HepG2 (cell line): Measurements from ENCODE around the gene TANGO6. TPM values are rescaled to one million over a fixed set of nuclear protein-coding genes. Genes with fewer than 3 reads are reported as not detected.

Experiments used
- ATAC-seq: fragments of 200-7000 bp; cut with Tn5 transposase; 3 replicates; pipeline ENCODE4 v1.9.1; 2020; ENCODE audit warnings: mild to moderate bottlenecking, moderate library complexity
- BruUV-seq: library from RNA; stranded (reverse); fragments of 400-500 nt; replicated peaks from 2 replicates; lab custom pipeline; 2021; lab: Mats Ljungman, UMichigan
- CTCF ChIA-PET: fragments of 300-600 bp; formaldehyde crosslinking; extraction: SDS; loops from one replicate; lab custom pipeline; 2021; ENCODE audit warnings: low total read pairs, inconsistent platforms, low intra/inter-chr PET ratio; lab: Yijun Ruan, JAX
- POLR2A ChIA-PET: fragments of 350-600 bp; sonication (Branson Sonifier 250); formaldehyde crosslinking; loops from one replicate; lab custom pipeline; 2020; ENCODE audit warnings: antibody characterized with exemption, inconsistent platforms; lab: Yijun Ruan, JAX
- DNase-seq: peaks from one replicate; pipeline ENCODE4 v3.0.0-alpha.2; 2015; ENCODE audit warnings: low spot score
- FAIRE-seq: peaks from 3 replicates; lab custom pipeline; 2011; peaks lifted over from hg19 to GRCh38; lab: Jason Lieb, UNC
- H2AFZ ChIP-seq: one replicate; pipeline ENCODE4 v1.6.1; 2011; ENCODE audit warnings: low read length, inconsistent platforms
- H3K27ac ChIP-seq: fragments of 300-600 bp; 3 replicates; pipeline ENCODE4 v1.8.0; 2011; ENCODE audit warnings: mixed run types, mild to moderate bottlenecking, mixed read lengths, low read length, inconsistent platforms; ENCODE audit not compliant: insufficient read depth; ENCODE audit errors: extremely low read length
- H3K27me3 ChIP-seq, 2 experiments: fragments of 200-600 bp in 1 of 2; 2 replicates in 1 of 2; 3 replicates in 1 of 2; pipeline versions ENCODE4 v1.6.0 to v1.8.0; 2011; ENCODE audit warnings: low read length in 2 of 2, mild to moderate bottlenecking in 2 of 2, moderate library complexity in 2 of 2, inconsistent platforms in 1 of 2; ENCODE audit not compliant: insufficient read depth in 2 of 2, control insufficient read depth in 1 of 2
- H3K36me3 ChIP-seq, 2 experiments: fragments of 200-600 bp in 1 of 2; replicated peaks in 1 of 2; 2 replicates in 1 of 2; 3 replicates in 1 of 2; pipeline versions ENCODE4 v1.5.1 to v1.8.0; 2011; ENCODE audit warnings: low read length in 2 of 2, inconsistent platforms in 1 of 2; ENCODE audit not compliant: insufficient read depth in 2 of 2, control insufficient read depth in 1 of 2
- H3K4me1 ChIP-seq: 2 replicates; pipeline ENCODE4 v1.5.1; 2012; ENCODE audit warnings: low read length, inconsistent platforms; ENCODE audit not compliant: insufficient read depth
- H3K4me2 ChIP-seq: 2 replicates; pipeline ENCODE4 v1.6.0; 2011; ENCODE audit warnings: low read depth, low read length, inconsistent platforms
- H3K4me3 ChIP-seq, 3 experiments: fragments of 200-600 bp in 1 of 3; sonication (generic), shearing (Covaris generic) in 1 of 3; replicated peaks in 1 of 3; 2 replicates each; pipeline ENCODE4 v1.5.1; 2011 to 2016; ENCODE audit warnings: low read length in 3 of 3, inconsistent platforms in 2 of 3, low read depth in 2 of 3, mild to moderate bottlenecking in 2 of 3, control low read depth in 1 of 3, mixed read lengths in 1 of 3; ENCODE audit not compliant: insufficient read depth in 1 of 3
- H3K79me2 ChIP-seq: one replicate; pipeline ENCODE4 v1.6.1; 2011; ENCODE audit warnings: low read length, inconsistent platforms; ENCODE audit not compliant: insufficient read depth
- H3K9ac ChIP-seq: 2 replicates; pipeline ENCODE4 v1.6.0; 2011; ENCODE audit warnings: mild to moderate bottlenecking, low read depth, low read length, inconsistent platforms; ENCODE audit not compliant: insufficient read depth
- H3K9me3 ChIP-seq: 2 replicates; pipeline ENCODE4 v1.5.1; 2012; ENCODE audit warnings: mild to moderate bottlenecking, low read length
- H4K20me1 ChIP-seq: 2 replicates; pipeline ENCODE4 v1.6.0; 2011; ENCODE audit warnings: inconsistent platforms, mild to moderate bottlenecking, low read length, moderate library complexity; ENCODE audit not compliant: insufficient read depth
- HNF4A ChIP-seq: sonication (generic); formaldehyde crosslinking; IDR thresholded peaks from 2 replicates; pipeline ENCODE4 v1.4.0; 2020; ENCODE audit warnings: missing genetic modification reagents
- NFE2L2 ChIP-seq: fragments of 150-350 bp; IDR thresholded peaks from 2 replicates; pipeline ENCODE4 v1.6.1; 2014; ENCODE audit warnings: low read length
- PHB2 ChIP-seq: fragments of 450-650 bp; IDR thresholded peaks from 2 replicates; pipeline ENCODE4 v1.6.1; 2018; ENCODE audit not compliant: partially characterized antibody
- RFX3 ChIP-seq: IDR thresholded peaks from 2 replicates; pipeline ENCODE4 v1.6.1; 2016; ENCODE audit warnings: missing biosample characterization, missing genetic modification reagents
- SALL1 ChIP-seq: sonication (generic); formaldehyde crosslinking; IDR thresholded peaks from 2 replicates; pipeline ENCODE4 v1.8.0; 2022; ENCODE audit warnings: mild to moderate bottlenecking, missing genetic modification reagents
- SMARCE1 ChIP-seq: fragments of 450-650 bp; IDR thresholded peaks from 2 replicates; pipeline ENCODE4 v1.6.1; 2017; ENCODE audit warnings: borderline replicate concordance
- ZBTB38 ChIP-seq: sonication (generic); formaldehyde crosslinking; IDR thresholded peaks from 2 replicates; pipeline ENCODE4 v1.5.1; 2020; ENCODE audit warnings: mild to moderate bottlenecking, missing genetic modification reagents
- ZFP36 ChIP-seq: fragments of 150-350 bp; IDR thresholded peaks from 2 replicates; pipeline ENCODE4 v1.6.1; 2018; ENCODE audit warnings: borderline replicate concordance, low read length, low read depth; ENCODE audit not compliant: partially characterized antibody
- ZFP82 ChIP-seq: sonication (generic); formaldehyde crosslinking; IDR thresholded peaks from 2 replicates; pipeline ENCODE4 v1.5.1; 2020; ENCODE audit warnings: mild to moderate bottlenecking, missing genetic modification reagents, borderline replicate concordance
- ZMYM4 ChIP-seq: sonication (generic); formaldehyde crosslinking; IDR thresholded peaks from 2 replicates; pipeline ENCODE4 v1.8.1; 2023; ENCODE audit warnings: mild to moderate bottlenecking, missing genetic modification reagents
- ZNF225 ChIP-seq: sonication (generic); formaldehyde crosslinking; IDR thresholded peaks from 2 replicates; pipeline ENCODE4 v1.4.0; 2020; ENCODE audit warnings: mild to moderate bottlenecking, missing genetic modification reagents
- ZNF292 ChIP-seq: sonication (generic); formaldehyde crosslinking; IDR thresholded peaks from 2 replicates; pipeline ENCODE4 v1.8.1; 2022; ENCODE audit warnings: mild to moderate bottlenecking, low read depth, missing genetic modification reagents, borderline replicate concordance
- ZNF660 ChIP-seq: sonication (generic); formaldehyde crosslinking; IDR thresholded peaks from 2 replicates; pipeline ENCODE4 v1.5.1; 2020; ENCODE audit warnings: mild to moderate bottlenecking, low read depth, missing genetic modification reagents, borderline replicate concordance
- ZNF687 ChIP-seq: sonication (generic); formaldehyde crosslinking; IDR thresholded peaks from 2 replicates; pipeline ENCODE4 v1.5.1; 2020; ENCODE audit warnings: mild to moderate bottlenecking, missing genetic modification reagents, moderate library complexity
- ZNF7 ChIP-seq: IDR thresholded peaks from 2 replicates; pipeline ENCODE4 v1.6.1; 2016; ENCODE audit warnings: missing biosample characterization, missing genetic modification reagents
- WGBS: methylation state at CpG from one replicate; pipeline ENCODE4 v1.1.6; 2017; ENCODE audit warnings: low lambda C conversion rate; 5-methylcytosine and 5-hydroxymethylcytosine counted together
- in situ Hi-C: cut with HindIII; loops from 2 replicates; pipeline ENCODE4 v1.10.0; 2017; ENCODE audit warnings: low pct_unique_long_range_greater_than_20kb; ENCODE audit not compliant: extremely low pct_ligation_motif_present
- intact Hi-C: fragments of 100-400 bp; cut with micrococcal nuclease; formaldehyde crosslinking; loops from one replicate; pipeline ENCODE4 v1.10.0; 2022; ENCODE audit not compliant: unreplicated experiment
- polyA plus RNA-seq, 8 experiments: library from polyadenylated mRNA; depleted of rRNA in 3 of 8; stranded (reverse) in 7 of 8; unstranded in 1 of 8; fragments of >200 nt; fragmentation: Illumina TruSeq in 4 of 8; extraction: Trizol in 4 of 8; gene quantifications; 2 replicates each; pipeline versions ENCODE4 v1.2.1 to v1.2.3, GENCODE V29; 2011 to 2016; ENCODE audit warnings: low read depth in 4 of 8, missing spikeins in 1 of 8, mixed read lengths in 1 of 8; ENCODE audit not compliant: insufficient read depth in 1 of 8
- total RNA-seq, 5 experiments: library from RNA; depleted of rRNA; stranded (reverse); fragments of >200 nt; fragmentation: Illumina TruSeq; extraction: Trizol; gene quantifications; 2 replicates each; pipeline ENCODE4 v1.2.3, GENCODE V29; 2016; ENCODE audit warnings: low read depth in 1 of 5
- TF ChIP-seq, protein P1 (sequence below): IDR thresholded peaks from 2 replicates; pipeline ENCODE4 v1.4.0; 2020; ENCODE audit warnings: mild to moderate bottlenecking, missing genetic modification reagents

TANGO6 gene
- total and polyA plus RNA-seq, 2 of the 13 experiments (the other 11 are each of a cell fraction or from before 2014, with no cell fraction given): 7.2 to 13.3 TPM

- H3K27me3 ChIP-seq: no peaks in the 10 kb centered on the region
- 74% methylated on average over 15 of the region's 15 CpGs for WGBS
- ATAC-seq (peak; percentile 89), DNase-seq (peak; percentile 43), FAIRE-seq (peak; percentile 21)
- no TSS peak for BruUV-seq
- H3K36me3 ChIP-seq: peaks cover 7 to 30% of the 10 kb centered on the region in 2 experiments; a peak in 3 of 5 replicates
- H3K79me2 ChIP-seq: no peaks in the 10 kb centered on the region
- ChIA-PET CTCF (no interaction called here), POLR2A (no interaction called here)
- no peak overlapping the region for H2AFZ ChIP-seq
- no peak overlapping the region for H3K4me3 ChIP-seq
- intact Hi-C loops (no loop called here), in situ Hi-C loops (no loop called here)
- peak overlapping the region; percentile 34 for H3K27ac ChIP-seq
- no peaks in the 10 kb centered on the region for H3K9me3 ChIP-seq
- H3K4me2 ChIP-seq: peak overlapping the region; percentile 30; the same call in 1 of the 2 replicates
- H4K20me1 ChIP-seq: no peaks in the 10 kb centered on the region
- no peak overlapping the region for H3K9ac ChIP-seq
- peaks cover 13% of the 10 kb centered on the region for H3K4me1 ChIP-seq
- TF ChIP-seq ZNF292 (CRISPR knock-in tag): peak; percentile 35; the same call in 1 of the 2 replicates
- TF ChIP-seq ZNF7 (CRISPR knock-in tag): peak; percentile 89
- 0 out of 2 replicates have a peak, but pooled peaks have one; percentile 9 for TF ChIP-seq HNF4A (CRISPR knock-in tag)
- TF ChIP-seq ZNF660 (CRISPR knock-in tag): no peak
- TF ChIP-seq ZNF225 (CRISPR knock-in tag): no peak
- TF ChIP-seq SMARCE1: no peak
- TF ChIP-seq ZFP36: no peak
- TF ChIP-seq ZNF687: peak; percentile 44
- 0 out of 2 replicates have a peak, but pooled peaks have one; percentile 13 for TF ChIP-seq ZMYM4 (CRISPR knock-in tag)
- no peak for TF ChIP-seq ZFP82
- no peak for TF ChIP-seq NFE2L2
- TF ChIP-seq, protein P1, sequence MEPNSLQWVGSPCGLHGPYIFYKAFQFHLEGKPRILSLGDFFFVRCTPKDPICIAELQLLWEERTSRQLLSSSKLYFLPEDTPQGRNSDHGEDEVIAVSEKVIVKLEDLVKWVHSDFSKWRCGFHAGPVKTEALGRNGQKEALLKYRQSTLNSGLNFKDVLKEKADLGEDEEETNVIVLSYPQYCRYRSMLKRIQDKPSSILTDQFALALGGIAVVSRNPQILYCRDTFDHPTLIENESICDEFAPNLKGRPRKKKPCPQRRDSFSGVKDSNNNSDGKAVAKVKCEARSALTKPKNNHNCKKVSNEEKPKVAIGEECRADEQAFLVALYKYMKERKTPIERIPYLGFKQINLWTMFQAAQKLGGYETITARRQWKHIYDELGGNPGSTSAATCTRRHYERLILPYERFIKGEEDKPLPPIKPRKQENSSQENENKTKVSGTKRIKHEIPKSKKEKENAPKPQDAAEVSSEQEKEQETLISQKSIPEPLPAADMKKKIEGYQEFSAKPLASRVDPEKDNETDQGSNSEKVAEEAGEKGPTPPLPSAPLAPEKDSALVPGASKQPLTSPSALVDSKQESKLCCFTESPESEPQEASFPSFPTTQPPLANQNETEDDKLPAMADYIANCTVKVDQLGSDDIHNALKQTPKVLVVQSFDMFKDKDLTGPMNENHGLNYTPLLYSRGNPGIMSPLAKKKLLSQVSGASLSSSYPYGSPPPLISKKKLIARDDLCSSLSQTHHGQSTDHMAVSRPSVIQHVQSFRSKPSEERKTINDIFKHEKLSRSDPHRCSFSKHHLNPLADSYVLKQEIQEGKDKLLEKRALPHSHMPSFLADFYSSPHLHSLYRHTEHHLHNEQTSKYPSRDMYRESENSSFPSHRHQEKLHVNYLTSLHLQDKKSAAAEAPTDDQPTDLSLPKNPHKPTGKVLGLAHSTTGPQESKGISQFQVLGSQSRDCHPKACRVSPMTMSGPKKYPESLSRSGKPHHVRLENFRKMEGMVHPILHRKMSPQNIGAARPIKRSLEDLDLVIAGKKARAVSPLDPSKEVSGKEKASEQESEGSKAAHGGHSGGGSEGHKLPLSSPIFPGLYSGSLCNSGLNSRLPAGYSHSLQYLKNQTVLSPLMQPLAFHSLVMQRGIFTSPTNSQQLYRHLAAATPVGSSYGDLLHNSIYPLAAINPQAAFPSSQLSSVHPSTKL (CRISPR knock-in tag): 0 out of 2 replicates have a peak, but pooled peaks have one; percentile 19
- peak; percentile 58 for TF ChIP-seq SALL1 (CRISPR knock-in tag)
- TF ChIP-seq RFX3 (CRISPR knock-in tag): no peak
- TF ChIP-seq PHB2: no peak
- peak; percentile 94 for TF ChIP-seq ZBTB38 (CRISPR knock-in tag)
These were observed 17.9 kb downstream of the TANGO6 start for GRCh38 chr16:68860978-68861892.
